NCI-H1092 (cell line): Measurements from ENCODE around the gene PTPRD.

Experiments
- DNase-seq: peaks from one replicate; lab custom pipeline; 2025; lab: John Stamatoyannopoulos, UW

The PTPRD gene

DNA sequence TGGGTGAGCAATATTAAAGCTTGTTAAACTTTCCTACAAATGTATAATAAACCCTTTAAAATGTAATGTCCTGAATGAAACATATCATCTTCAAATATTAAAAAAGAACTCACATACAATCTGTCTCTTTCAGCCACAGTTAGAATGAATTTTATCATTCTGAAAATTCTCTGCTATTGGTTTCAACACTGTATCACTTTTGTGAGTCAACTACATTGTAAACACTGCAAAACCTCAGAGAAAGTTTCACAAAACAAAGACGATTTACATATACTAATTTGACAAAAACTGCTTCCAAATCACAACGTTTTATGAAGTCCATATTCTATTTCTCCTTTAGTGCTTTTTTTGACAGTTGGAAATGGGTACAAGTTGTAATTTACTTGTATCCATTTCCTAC, 1781.2 kb downstream of the PTPRD start:
- no peak for DNase-seq

DNA sequence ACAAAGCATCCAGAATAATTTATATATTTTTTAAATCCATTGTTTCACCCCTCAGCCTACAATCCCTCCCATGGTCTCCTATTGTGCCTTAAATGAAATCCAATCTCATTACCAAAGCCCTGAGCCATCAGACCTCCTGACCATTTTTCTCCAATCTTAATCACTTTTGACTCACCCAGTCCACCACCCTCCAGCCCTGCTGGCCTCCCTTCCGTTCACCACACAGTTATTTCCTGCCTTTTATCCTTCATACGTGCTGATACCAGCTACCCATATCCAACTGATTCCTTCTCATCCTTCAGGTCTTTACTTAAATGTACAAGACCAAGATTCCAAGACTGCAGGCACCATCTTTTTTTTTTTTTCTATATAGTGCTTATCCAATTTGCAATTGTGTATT, 1786.5 kb downstream of the PTPRD start:
- DNase-seq = no peak

DNA sequence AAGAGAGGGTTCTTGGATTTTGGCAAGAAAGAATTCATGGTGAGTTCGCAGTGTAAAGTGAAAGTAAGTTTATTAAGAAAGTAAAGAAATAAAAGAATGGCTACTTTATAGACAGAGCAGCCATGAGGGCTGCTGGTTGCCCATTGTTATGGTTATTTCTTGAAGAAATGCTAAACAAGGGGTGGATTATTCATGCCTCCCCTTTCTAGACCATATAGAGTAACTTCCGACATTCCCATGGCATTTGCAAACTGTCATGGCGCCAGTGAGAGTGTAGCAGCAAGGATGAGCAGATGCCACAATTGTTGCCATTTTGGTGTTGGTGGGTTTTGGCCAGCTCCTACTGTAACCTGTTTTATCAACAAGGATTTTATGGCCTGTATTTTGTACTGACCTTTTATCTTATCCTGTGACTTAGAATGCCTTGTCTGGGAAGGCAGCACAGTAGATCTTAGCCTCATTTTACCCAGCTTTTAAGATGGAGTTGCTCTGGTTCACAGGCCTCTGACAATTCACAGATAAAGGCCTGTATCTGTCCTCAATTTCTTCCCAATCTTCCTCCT, 1787.1 kb downstream of the PTPRD start:
- no peak for DNase-seq

DNA sequence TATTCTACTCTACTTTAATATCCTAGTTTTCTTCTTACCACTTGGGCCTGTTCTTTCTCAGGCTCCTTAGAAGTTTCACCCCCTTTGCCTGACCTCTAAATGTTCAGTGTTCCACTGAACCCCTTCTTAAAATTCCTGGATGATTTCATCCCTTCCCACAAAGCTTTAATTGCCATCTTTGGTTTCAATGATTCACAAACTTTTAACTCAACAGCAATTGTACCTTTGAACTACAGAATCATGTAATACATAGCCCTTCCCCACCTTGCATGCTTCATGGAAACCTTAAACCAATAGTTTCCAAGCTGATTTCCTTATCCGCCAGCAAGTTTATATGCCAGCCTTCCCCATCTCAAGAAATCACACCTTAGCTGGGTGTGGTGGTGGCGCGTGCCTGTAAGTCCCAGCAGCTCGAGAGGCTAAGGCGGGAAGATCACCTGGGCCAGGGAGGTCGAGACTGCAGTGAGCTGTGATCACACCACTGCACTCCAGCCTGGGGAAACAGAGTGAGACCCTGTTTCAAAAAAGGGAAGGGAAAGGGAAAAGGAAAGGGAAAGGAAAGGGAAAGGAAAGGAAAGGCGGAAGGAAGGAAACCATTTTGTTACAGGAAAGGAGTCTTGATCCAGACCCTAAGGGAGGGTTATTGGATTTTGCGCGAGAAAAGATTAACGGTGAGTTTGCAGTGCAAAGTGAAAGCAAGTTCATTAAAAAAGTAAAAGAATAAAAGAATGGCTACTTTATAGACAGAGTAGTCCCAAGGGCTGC, 1789.5 kb downstream of the PTPRD start:
- no peak for DNase-seq

DNA sequence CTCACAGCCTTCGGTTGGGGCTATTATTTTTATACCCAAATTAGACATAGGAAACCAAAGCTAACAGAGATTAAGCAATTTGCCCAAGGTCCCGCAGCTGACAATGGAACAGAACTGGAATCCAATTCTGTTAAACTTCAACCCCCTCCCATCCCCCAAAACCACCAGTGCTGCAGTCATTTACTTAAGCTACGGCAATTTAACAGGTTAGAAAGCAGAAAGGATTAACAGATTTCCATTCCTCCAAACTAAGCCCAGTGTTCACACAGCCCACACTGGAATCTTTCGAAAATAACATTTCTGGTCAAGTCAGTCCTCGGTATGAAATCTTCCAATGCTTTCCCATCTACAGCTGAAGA, 1790.2 kb downstream of the PTPRD start:
- no peak for DNase-seq

DNA sequence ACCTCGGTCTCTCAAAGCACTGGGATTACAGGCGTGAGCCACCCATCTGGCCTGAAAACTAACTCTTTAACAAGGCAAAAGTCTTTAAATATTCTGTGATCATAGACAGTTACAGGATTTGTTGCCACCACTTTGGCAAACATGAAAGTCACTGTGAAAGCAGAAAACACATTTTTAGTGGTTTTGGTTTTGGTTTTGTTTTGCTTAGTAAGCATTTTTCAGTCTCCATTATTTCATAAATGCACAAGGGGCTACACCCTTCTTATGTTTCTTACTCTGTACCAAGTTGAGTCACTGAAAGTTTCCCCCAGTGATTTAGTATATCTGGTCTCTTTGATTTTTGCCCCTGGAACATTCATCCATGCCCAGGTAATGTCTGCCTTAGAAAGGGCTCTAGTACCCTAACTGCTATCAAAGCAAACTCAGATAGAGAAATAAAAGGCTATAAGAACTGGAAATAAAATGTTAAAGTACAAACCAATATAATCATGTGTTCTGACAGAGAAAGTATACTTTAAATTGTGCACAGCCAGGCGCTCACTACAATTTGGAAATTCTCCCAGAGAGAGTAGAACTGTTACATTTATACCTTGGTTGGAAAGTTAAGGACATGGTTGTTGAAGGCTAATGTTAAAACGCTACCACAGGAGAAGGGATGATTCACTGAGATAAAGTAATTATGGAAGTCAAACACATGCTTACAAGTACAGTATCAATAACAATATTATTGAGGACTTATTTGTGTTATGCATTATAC, 1790.7 kb downstream of the PTPRD start:
- no peak for DNase-seq

DNA sequence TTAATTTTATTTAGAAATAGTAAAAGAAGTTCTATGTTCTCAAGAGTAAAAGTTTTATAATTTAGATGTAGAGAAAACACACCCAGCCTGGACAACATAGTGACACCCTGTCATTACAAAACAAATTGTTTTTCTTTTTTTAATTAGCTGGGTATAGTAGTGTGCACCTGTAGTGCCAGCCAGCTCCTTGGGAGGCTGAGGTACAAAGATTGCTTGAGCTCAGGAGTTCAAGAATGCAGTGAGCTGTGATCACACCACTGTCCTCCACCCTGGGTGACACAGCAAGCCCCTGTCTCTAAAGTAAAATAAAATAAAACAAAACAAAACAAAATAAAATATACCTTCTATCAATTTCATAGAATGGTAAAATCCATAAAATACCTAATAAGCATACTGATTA, 1795.5 kb downstream of the PTPRD start:
- no peak for DNase-seq

DNA sequence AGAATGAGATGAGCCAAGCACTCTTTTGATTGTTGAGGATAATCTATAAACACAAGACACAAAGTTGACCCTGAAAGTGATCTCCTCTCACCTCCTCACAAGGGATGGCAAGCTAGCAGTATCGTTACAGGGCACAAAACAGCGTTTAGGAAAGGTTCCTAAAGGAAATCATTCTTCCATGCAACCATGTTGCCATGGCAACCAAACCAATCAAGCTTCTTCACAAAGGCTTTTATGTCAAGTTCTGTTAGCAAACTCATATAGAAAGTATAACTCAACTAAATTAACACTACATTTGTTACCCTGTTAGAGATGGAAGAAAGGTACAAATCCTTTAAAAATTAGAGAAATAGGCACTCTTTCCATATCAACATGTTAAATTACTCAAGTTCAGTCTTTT, 1796.4 kb downstream of the PTPRD start:
- peak; percentile 33 for DNase-seq

DNA sequence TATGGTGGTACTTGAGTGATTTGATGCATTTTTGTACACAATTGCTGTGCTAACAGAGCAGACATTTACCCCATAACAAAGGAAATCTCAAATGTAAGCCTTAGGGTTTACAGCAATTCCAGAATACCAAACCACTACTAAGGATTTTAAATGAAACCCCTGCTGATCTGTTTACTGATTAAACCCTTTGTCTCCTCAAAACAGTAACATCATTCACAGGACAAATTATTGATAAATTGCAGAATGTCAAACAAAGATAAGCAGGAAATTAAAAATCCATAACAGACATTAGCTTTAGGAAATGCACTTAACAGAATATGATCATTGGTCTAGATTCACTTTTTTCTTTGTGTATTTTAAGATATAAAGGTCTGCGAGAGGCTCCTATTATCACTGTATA, 1796.9 kb downstream of the PTPRD start:
- DNase-seq = no peak

DNA sequence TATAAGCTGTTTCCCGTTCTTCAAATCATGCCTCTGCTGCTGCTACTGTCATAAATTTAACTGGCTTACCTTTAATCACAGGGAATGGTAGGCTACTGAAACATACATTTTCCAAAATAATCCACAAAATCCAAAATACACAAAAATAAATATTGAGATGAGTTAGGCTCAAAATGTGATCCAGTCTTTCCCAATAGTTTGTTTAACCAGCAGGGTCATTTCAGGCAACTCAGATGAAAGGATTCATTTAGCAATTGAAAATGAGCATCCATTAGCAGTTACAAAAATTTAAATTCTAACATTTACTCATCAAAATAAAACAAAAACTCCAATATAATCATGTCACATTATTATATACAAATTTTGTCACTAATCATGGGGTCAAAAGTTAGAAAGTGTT, 1797.6 kb downstream of the PTPRD start:
- no peak for DNase-seq

DNA sequence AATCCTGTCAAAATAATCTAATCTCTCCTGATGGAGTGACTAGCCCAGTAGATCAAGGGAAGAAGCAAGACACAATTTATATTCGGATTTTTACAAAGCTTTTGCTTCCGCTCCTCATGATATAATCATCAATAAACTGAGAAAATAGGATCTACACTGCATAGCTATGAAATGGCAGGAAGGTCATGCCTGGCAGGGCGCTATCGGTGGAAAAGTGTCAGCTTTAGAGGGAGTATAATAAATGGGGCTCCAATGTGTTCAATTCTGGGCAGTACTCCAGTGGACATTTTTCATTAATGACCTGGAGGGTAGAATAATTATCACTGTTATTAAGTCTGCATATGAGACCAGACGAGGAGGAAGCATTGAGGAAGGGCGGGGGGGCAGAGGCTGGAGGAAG, 1799.9 kb downstream of the PTPRD start:
- DNase-seq = no peak

DNA sequence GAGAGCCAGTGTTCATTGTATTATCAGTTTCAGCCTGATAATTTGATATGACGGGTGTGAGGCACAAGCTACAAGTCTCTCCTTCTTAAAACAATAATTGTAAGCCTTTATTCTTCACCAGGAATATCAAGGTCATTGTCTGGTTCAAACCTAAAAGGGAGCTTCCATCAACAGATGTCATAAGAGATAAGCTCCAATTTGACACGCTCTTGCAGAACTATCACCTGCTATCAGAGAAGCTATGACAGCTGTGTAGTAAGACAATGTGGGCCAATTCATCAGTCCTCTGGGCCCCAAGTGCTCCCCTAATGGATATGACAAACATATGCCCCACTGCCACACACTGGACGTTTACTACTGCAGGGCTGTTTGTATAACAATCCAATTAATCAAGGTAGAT, 1803.1 kb downstream of the PTPRD start:
- DNase-seq = no peak

DNA sequence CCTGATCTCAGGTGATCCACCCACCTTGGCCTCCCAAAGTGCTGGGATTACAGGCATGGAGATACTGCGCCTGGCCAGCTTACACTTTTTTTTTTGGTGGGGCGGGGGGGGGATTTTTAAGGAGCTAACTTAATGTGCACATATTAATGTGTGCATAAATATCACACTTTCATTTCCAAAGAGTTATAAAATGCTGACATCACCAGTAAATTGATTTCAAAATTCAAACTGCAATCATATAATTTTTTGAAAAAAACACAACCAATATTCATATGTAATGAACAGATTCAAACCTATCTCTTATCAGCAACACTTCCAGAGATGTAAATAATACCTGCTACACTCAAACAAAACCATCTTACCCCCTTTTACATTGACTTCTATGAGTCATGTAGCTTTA, 1806.7 kb downstream of the PTPRD start:
- DNase-seq = no peak

DNA sequence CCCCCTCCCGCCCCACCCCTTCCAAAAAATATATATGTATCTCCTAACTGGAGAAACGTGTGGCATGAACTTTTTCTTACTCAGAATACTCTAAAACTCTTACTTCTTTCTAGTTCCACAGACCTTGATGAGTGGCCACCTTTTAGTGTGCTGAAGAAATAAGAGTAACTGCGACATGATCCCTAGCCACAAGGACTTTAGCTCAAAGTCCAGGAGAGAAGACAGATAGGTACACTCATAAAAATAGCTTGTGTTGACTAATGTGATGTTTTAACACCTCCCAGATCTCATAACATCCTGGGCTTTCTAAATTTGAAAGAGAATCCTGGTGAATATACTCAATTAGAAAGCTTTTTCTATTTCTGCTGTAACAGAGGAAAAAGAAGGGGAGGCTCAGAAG, 1808.2 kb downstream of the PTPRD start:
- no peak for DNase-seq

DNA sequence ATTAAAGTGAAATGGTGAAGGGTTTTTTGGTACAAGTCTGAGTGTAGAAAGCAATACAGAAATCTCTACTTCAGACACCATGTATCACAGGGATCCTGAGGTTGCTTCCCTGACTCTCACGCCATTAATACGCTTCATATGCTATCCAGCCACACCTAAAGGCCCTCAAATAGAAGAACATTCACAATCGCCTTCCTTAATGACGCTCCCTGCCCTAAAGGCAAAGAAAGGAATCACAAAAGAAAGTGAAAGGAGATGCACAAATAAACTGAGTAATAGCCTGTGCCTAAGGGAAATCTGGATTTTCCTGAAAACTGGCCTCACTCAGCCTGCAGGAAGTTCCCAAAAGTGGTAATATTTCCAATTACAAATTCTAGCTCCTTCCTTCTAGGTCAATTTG, 1810.6 kb downstream of the PTPRD start:
- DNase-seq = no peak

DNA sequence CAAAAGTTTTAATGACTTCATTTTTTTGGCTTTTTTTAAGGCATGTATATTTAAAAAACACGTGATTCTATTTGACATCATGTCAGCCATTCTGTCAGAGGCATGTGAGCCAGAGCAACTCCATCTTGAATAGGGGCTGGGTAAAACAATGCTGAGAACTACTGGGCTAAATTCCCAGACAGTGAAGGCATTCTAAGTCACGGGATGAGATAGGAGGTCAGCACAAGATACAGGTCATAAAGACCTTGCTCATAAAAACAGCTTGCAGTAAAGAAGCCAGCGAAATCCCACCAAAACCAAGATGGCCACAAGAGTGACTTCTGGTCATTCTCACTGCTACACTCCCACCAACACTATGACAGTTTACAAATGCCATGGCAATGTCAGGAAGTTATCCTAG, 1812.6 kb downstream of the PTPRD start:
- no peak for DNase-seq

DNA sequence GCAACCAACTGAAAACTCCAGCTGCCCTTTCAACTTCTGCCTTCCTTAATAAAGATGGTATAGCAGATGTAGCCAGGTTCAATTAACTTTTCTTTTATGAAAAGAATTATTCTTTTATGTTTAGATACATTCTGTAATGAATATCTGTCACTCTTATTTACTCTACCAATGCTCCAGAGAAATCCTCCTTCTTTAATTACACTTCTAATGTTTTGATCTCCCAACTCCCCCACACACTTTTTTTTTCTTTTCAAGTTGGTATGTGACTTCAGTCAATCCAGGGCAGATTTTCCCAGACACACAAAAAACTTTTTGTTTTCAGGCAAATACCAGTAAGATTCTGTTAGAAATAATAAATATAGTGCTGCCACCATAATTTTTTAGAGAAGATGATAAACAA, 1813.2 kb downstream of the PTPRD start:
- no peak for DNase-seq

DNA sequence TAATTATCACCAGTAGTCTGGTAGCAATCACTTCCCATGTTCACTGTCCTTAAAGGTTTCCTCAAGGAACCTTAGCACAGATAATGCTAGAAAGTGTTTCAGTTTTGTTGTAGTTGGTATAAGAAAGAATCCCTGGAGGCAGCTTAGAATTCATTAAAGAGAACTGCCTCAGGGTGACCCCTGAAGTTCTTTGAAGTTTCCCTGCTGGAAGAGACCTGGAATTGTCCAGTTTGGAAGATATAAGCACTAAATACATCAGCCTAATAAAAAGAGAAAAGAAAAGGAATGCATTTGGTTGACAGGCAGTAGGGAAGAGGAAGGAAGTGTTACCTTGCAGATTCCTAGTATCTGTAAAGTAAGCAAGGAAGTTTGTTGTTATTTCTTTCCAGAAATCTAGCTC, 1813.6 kb downstream of the PTPRD start:
- DNase-seq = no peak

DNA sequence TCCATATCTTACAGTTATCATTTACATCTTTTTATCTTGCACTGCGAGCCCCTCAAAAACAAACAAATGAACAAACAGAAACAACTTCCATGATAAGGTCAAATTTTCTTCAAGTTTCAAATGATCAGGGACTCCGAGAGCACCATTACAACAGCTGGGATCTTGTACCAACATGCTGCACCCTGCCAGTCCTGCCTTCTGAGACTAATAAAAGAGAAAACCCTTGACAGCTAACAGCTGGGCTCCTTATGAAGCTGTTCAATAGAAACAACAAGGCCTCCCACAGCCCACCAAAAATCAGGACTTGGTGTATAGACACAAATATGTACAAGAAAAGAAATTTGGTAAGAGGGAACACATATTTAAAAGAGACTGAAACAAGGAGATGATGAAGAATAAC, 1828.0 kb downstream of the PTPRD start:
- no peak for DNase-seq

DNA sequence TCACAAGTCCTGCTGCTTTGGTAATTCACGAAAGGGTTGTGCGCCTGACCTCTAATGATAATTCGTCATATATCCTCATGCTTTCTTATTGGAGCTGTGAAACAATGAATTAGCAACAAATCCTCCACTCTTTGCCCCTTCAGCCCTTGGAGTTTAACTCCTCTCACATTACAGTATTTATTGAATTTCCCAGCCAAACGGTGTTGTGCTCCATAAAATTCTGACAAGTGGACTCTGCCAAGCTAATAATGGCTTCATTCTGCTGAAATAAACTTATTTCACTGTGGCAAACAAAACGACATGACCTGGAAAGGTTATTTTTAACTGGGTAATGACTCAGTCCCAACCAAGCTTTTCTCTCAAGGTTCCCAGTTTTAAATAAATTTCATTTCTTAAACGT, 1828.9 kb downstream of the PTPRD start:
- no peak for DNase-seq

DNA sequence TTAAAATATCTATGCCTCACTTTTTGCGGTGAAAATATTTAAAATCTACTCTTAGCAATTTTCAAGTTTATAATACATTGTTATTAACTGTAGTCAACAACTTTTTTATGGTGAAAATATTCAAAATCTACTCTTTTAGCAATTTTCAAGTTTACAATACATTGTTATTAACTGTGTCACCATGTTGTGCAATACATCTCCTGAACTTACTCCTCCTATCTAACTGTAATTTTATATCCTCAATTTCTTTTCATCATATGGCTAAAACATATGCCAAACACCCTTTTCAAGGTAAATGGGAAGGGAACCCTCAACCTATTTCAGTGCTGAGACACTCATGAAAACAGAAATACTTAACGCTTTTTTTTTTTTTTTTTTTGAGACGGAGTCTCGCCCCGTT, 1830.6 kb downstream of the PTPRD start:
- DNase-seq = no peak

DNA sequence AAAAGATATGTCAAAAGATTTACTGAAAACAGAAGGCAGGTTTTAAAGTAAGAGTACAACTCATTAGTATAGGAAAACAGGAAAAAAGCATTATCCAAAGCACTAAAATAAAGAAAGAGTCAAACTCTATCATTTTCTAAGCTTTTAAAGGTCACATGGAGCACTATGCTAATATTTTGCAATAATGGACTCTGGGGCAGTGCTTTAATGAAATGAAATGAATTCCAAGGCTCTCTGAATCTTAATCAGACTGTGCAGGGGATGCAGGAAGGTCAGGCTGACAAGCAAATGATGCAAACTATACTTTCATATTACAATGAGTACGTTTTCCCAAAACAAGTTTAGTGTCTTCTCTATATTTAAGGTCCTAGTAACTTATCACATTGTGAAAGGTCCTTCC, 1831.3 kb downstream of the PTPRD start:
- DNase-seq = no peak

DNA sequence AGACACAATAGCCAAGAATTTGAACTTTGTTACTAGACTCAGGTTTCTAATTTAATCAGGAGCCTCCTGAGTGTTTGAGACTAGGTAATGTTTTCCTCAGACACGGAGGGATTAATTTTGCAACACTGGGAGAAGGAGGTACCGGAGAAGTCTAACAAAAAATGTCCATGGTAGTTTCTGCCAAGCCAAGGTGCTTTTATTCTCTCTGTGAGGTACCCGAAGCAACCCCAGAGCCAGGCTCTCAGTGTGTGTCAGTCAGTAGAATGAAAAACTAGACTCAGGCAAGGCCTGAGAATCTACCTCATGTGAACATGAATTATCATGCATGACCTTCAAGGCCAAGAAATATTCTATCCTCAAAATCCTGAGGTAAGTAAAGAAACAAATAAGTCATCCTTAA, 1832.4 kb downstream of the PTPRD start:
- no peak for DNase-seq

DNA sequence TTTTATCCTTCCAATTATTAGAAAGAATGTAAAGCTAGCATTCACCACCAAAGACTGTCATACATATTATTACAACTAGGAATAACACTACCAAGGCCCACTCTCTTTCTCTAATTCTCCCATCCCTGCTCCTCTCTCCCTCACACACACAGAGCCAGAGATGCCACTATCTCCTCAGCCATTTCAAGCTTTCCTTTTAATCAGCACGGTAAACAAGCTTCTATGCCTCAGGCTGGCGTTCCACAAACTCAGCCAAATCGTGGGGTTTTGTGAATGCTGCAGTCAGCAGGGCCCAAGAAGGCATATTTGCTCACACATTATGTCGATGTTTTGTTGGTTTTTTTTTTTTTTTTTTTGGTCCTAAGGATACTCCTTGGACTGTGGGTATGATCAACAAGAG, 1833.3 kb downstream of the PTPRD start:
- DNase-seq = no peak
